ENCODE data around the gene IFT27. TPM values are rescaled to one million over a fixed set of nuclear protein-coding genes. Genes with fewer than 3 reads are reported as not detected.

The IFT27 gene
- total and polyA plus RNA-seq, 2 of the 4 experiments (the other 2 are of a cell fraction) = 14.5 to 26.9 TPM

- no peak overlapping the region for H2AFZ ChIP-seq (replicated peaks; ENCODE audit: low read length, poor library complexity)
- no peak overlapping the region for H3K14ac ChIP-seq (replicated peaks; ENCODE audit: low read depth, low read length)
- H4K20me1 ChIP-seq (ENCODE audit: insufficient read depth, low read length) = no peaks in the 10 kb centered on the region
- no peak overlapping the region for H4K91ac ChIP-seq (ENCODE audit: insufficient read depth, low read depth, low read length)
- no peak for ATAC-seq (ENCODE audit: low read depth)
- H4K5ac ChIP-seq (ENCODE audit: low read depth, low read length) = no peak overlapping the region
- H3K4me3 ChIP-seq (ENCODE audit: insufficient read depth, low read depth, low read length) = no peak overlapping the region
- no peaks in the 10 kb centered on the region for H3K36me3 ChIP-seq (ENCODE audit: control insufficient read depth, insufficient read depth, low read length)
- no TSS peak for BruUV-seq (replicated peaks)
- 29% methylated on average over 4 of the region's 17 CpGs; no CpG with 5 or more reads in 1 of the 2 experiments for WGBS, 2 experiments (ENCODE audit: extremely low coverage in 2 of 2, insufficient read length in 1 of 2)
- no peak overlapping the region for H2AK9ac ChIP-seq (replicated peaks; ENCODE audit: low read depth, low read length, poor library complexity)
- no peak overlapping the region for H4K8ac ChIP-seq (ENCODE audit: low read depth in 2 of 2, low read length in 2 of 2)
- no peaks in the 10 kb centered on the region for H3K4me1 ChIP-seq (ENCODE audit: control insufficient read depth, insufficient read depth, low read length)
- no peak overlapping the region for H3K56ac ChIP-seq (ENCODE audit: extremely low read depth, insufficient read depth, low read length)
- no peak overlapping the region for H3K4me2 ChIP-seq (ENCODE audit: low read depth, low read length)
- no peak overlapping the region for H3K9ac ChIP-seq (ENCODE audit: low read depth, low read length)
- peaks cover 58% of the 10 kb centered on the region for H3K27me3 ChIP-seq (ENCODE audit: control insufficient read depth, insufficient read depth, low read length)
- H2AK5ac ChIP-seq (ENCODE audit: low read depth, low read length) = no peak overlapping the region
- H3K27ac ChIP-seq (ENCODE audit: insufficient read depth, low read length) = no peak overlapping the region
- intact Hi-C loops (cut with micrococcal nuclease) = no loop called here
- no peak overlapping the region for H2BK120ac ChIP-seq (ENCODE audit: low read depth, low read length)
- no peak overlapping the region for H3K18ac ChIP-seq (ENCODE audit: low read depth, low read length)
- POLR2A ChIA-PET (ENCODE audit: unreplicated experiment) = no interaction called here
- TF ChIP-seq RAD21 (IDR thresholded peaks at IDR 0.05; ENCODE audit: low read length) (no peak), ELK1 (IDR thresholded peaks at IDR 0.05; ENCODE audit: borderline replicate concordance, low read depth, low read length) (no peak), MAZ (IDR thresholded peaks at IDR 0.05; ENCODE audit: borderline replicate concordance, low read depth, low read length) (no peak), BHLHE40 (IDR thresholded peaks at IDR 0.05; ENCODE audit: low read depth, low read length) (no peak), CTCF (conservative IDR thresholded peaks at IDR 0.05; ENCODE audit: low read depth, low read length) (no peak), NFE2L2 (IDR thresholded peaks at IDR 0.05; ENCODE audit: low read depth, low read length) (no peak), MAFK (IDR thresholded peaks at IDR 0.05; ENCODE audit: low read depth, low read length) (no peak), POLR2A (IDR thresholded peaks at IDR 0.05; ENCODE audit: low read depth, low read length) (no peak), USF2 (IDR thresholded peaks at IDR 0.05; ENCODE audit: low read depth, low read length) (no peak), RCOR1 (IDR thresholded peaks at IDR 0.05; ENCODE audit: insufficient replicate concordance, low read length) (no peak), SMC3 (IDR thresholded peaks at IDR 0.05; ENCODE audit: low read depth, low read length) (no peak), CHD1 (IDR thresholded peaks at IDR 0.05; ENCODE audit: low read depth, low read length) (no peak), MXI1 (IDR thresholded peaks at IDR 0.05; ENCODE audit: borderline replicate concordance, low read depth, low read length) (no peak), FOS (IDR thresholded peaks at IDR 0.05; ENCODE audit: low read depth, low read length) (no peak), RFX5 (IDR thresholded peaks at IDR 0.05; ENCODE audit: low read depth, low read length) (no peak), CEBPB (IDR thresholded peaks at IDR 0.05; ENCODE audit: low read depth, low read length) (no peak)
- H3K9me3 ChIP-seq (ENCODE audit: control insufficient read depth, insufficient read depth, low read length) = no peaks in the 10 kb centered on the region
- H3K23ac ChIP-seq (ENCODE audit: low read depth, low read length) = no peak overlapping the region
- H3K9me1 ChIP-seq (ENCODE audit: insufficient read depth, low read length) = no peaks in the 10 kb centered on the region
- DNase-seq = no peak
- no peak overlapping the region for H3K4ac ChIP-seq (ENCODE audit: low read depth, low read length)
- CTCF ChIA-PET = interaction anchor here (1.1 kb wide), 1 partner anchor 69 kb away, joined by 4 read pairs; no protein-coding TSS in a partner anchor
- no peak overlapping the region for H2BK20ac ChIP-seq (ENCODE audit: low read depth, low read length)
- dilution Hi-C loops (cut with HindIII; ENCODE audit: low sequenced_read_pairs, unreplicated experiment) = no loop called here
- H3K79me1 ChIP-seq (ENCODE audit: low read depth in 1 of 2, low read length in 2 of 2) = no peaks in the 10 kb centered on the region
- in situ Hi-C loops (cut with MboI; ENCODE audit: low sequenced_read_pairs) = no loop called here
- H2BK15ac ChIP-seq (ENCODE audit: low read depth, low read length) = no peak overlapping the region
- H2BK5ac ChIP-seq (ENCODE audit: low read depth, low read length, poor library complexity, severe bottlenecking) = no peak overlapping the region
Measured at GRCh38 chr22:36787204-36787988, 11.5 kb upstream of the IFT27 start.

All from IMR-90 (cell line).